BLaER1 (cell line): ENCODE data around the gene NEDD8.

Source experiments
- H3K27ac ChIP-seq: shearing (Covaris generic); formaldehyde crosslinking; 2 replicates; pipeline ENCODE4 v1.8.1; 2022
- H3K27me3 ChIP-seq: shearing (Covaris generic); formaldehyde crosslinking; 2 replicates; pipeline ENCODE4 v1.8.1; 2022
- H3K36me3 ChIP-seq: shearing (Covaris generic); formaldehyde crosslinking; 2 replicates; pipeline ENCODE4 v1.8.1; 2022
- H3K4me1 ChIP-seq: shearing (Covaris generic); formaldehyde crosslinking; 2 replicates; pipeline ENCODE4 v1.8.1; 2022
- H3K4me2 ChIP-seq: shearing (Covaris generic); formaldehyde crosslinking; 2 replicates; pipeline ENCODE4 v1.8.1; 2022
- H3K4me3 ChIP-seq: shearing (Covaris generic); formaldehyde crosslinking; 2 replicates; pipeline ENCODE4 v1.8.1; 2022
- H3K9ac ChIP-seq: shearing (Covaris generic); formaldehyde crosslinking; 2 replicates; pipeline ENCODE4 v1.8.1; 2022
- H3K9me3 ChIP-seq: shearing (Covaris generic); formaldehyde crosslinking; 2 replicates; pipeline ENCODE4 v1.8.1; 2022
- H4K20me1 ChIP-seq: shearing (Covaris generic); formaldehyde crosslinking; 2 replicates; pipeline ENCODE4 v1.8.1; 2022
- Cebpa-rat ChIP-seq: shearing (Covaris generic); IDR thresholded peaks from 2 replicates; pipeline ENCODE4 v1.8.1; 2022

The NEDD8 gene

DNA sequence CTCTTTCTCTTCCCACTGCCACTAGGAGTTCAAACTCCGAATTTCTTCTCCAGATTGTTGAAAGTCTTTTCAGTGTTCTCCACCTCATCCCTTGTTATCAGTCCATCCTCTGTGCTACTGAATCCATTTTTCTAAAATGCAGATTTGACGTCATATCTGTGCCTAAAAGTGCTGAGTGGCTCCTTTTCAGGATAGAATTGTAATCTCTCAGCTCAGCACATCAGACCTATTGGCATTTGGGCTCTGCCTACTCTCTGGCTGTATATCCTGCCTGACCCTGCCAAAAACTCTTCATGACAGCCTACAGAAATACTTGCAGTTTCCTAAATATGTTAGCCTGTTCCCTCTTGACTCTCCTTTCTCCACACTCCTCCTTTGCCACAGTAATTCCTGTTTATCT lies 40.3 kb upstream of the NEDD8 start:
- H3K4me1 ChIP-seq, result peaks cover 18% of the 10 kb centered on the region
- no peak overlapping the region for H3K27ac ChIP-seq
- TF ChIP-seq Cebpa-rat, result no peak
- no peak overlapping the region for H3K4me3 ChIP-seq
- H3K36me3 ChIP-seq, result peaks cover 15% of the 10 kb centered on the region
- H4K20me1 ChIP-seq, result no peaks in the 10 kb centered on the region
- H3K9ac ChIP-seq, result no peak overlapping the region
- peak overlapping the region; percentile 89 for H3K4me2 ChIP-seq
- H3K9me3 ChIP-seq, result no peaks in the 10 kb centered on the region
- H3K27me3 ChIP-seq, result no peaks in the 10 kb centered on the region

DNA sequence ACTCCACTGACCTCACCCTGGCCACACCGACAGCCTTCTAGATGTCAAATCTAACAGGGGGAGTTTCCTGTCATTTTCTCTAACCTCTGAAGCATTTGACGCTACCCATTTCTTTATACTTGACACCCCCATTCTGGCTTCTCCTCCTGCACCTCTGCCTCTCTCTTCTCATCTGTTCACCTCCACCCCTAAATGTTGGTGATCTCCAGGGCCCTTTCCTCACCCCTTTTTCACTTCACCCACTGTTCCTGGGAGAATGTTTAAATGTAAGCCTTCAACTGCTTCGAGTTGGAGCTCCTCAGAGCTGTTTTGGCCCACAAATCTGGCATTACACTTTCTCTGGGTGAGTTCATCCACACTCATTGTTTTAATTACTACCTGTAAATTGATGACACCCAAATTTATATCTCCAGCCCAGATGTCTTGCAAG lies 39.7 kb upstream of the NEDD8 start:
- Histone ChIP-seq H3K9ac (peak overlapping the region; percentile 92), H3K36me3 (peaks cover 21% of the 10 kb centered on the region), H3K4me1 (peaks cover 18% of the 10 kb centered on the region), H3K9me3 (no peaks in the 10 kb centered on the region), H4K20me1 (no peaks in the 10 kb centered on the region), H3K27me3 (no peaks in the 10 kb centered on the region), H3K4me2 (peak overlapping the region; percentile 89), H3K27ac (peak overlapping the region; percentile 96), H3K4me3 (peak overlapping the region; percentile 75)
- no peak for TF ChIP-seq Cebpa-rat

DNA sequence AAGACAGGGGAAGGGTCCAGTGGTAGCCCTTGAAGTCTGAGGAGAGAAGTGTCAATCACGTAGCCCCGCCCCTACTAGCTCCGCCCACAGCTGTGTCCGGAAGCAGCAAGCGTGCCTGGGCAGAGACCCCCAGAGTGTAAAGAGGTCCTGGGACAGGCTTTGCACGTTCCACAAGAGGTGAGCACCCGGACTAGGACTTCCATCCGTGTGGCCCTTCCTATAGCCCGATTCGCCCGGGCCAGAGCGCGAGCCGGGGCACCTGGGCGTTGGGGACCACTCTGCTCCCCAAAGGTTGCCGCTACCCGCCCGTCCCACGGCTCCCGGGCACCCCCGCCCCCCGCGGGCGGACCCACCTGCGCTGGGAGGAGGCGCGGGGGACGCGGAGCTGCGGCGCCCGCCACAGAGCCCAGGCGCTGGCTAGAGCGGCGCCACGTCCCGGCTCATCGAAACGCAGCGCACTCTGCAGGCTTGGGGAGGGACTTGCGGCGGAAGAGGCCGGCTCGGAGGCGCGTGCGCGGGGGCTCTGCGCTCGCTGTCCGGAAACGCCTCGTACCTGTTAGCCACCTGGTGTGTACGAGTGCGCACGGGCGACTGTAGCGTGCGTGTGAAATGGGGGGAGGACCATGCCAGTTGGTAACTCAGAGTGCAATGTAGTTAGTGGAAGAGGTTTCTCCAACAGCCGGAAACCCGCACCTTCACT lies 39.1 kb upstream of the NEDD8 start, which contains the start of gene RABGGTA:
TSS of gene RABGGTA (minus strand) at position 464 of the 700 bp plus-strand sequence. CDS start 482 bp downstream, outside the sequence.
- H3K9me3 ChIP-seq, result no peaks in the 10 kb centered on the region
- H3K4me3 ChIP-seq, result peak within 1 kb of the TSS; percentile 75
- no peaks in the 10 kb centered on the region for H3K27me3 ChIP-seq
- peak within 1 kb of the TSS; percentile 89 for H3K4me2 ChIP-seq
- peaks cover 27% of the 10 kb centered on the region for H3K36me3 ChIP-seq
- TF ChIP-seq Cebpa-rat, result no peak
- peaks cover 23% of the 10 kb centered on the region for H3K4me1 ChIP-seq
- no peaks in the 10 kb centered on the region for H4K20me1 ChIP-seq
- H3K27ac ChIP-seq, result peak within 1 kb of the TSS; percentile 96
- peak within 1 kb of the TSS; percentile 92 for H3K9ac ChIP-seq

DNA sequence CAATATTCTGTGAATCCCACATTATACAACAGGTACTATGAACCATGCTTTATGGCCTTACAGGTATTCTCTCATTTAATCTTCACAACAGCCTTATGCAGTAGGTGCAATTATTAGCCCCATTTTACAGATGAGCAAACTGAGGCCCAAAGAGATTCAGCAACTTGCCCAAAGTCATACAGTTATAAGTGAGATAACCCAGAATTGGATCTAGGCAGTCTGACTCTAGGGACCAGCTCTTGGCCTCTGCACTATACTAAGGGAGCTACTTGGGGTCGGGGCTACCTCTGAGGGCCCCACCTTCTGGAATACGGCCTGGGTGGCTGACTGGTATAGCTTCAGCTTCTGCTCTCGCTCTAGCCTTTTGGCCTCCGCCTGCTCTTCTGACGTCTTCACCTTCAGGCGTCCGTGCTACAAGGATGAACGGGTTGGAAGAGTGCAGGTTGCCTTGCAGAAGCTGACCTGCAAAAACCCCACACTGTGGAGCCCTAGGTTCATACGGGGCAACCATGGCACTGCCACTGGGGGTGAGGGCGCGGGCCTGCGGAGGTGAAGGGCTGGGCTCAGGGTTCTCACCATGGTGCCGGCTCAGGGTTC lies 38.5 kb upstream of the NEDD8 start:
- Histone ChIP-seq H3K9ac (peak overlapping the region; percentile 92), H4K20me1 (no peaks in the 10 kb centered on the region), H3K4me3 (peak overlapping the region; percentile 75), H3K9me3 (no peaks in the 10 kb centered on the region), H3K4me2 (peak overlapping the region; percentile 89), H3K27ac (peak overlapping the region; percentile 96), H3K36me3 (peaks cover 34% of the 10 kb centered on the region), H3K27me3 (no peaks in the 10 kb centered on the region), H3K4me1 (peaks cover 23% of the 10 kb centered on the region)
- TF ChIP-seq Cebpa-rat, result no peak

DNA sequence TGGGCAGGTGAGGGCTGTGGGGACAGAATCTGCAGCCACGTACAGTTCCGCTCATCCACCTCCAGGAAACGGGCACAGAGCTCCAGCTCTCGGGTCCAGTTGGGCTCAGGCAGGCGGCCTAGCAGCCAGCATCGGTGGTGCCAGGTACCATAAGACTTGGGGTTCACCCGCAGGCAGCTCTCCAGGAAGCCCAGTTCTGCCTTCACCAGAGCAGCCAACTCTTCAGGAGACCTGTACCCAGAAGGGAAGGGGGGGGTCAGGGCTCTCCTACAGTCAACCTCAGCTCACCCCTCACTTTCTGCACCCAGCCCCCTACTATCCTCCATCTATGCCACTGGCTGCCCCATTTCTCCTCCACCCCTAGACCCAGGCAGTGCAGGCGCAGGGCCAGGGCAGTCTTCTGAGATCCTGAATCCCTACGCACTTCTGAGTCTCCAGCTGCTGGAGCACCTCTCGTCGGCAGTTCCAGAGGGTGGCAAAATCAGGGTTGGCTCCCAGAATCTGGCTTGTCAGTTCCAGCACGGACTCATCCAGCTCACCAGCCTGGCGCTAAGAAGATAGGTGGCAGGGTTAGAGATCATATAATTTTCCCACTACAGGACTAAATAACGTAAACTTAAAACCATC lies 37.9 kb upstream of the NEDD8 start:
- no peak overlapping the region for H3K4me2 ChIP-seq
- H3K27me3 ChIP-seq, result no peaks in the 10 kb centered on the region
- H4K20me1 ChIP-seq, result no peaks in the 10 kb centered on the region
- no peak overlapping the region for H3K4me3 ChIP-seq
- H3K4me1 ChIP-seq, result peaks cover 23% of the 10 kb centered on the region
- H3K27ac ChIP-seq, result no peak overlapping the region
- peaks cover 40% of the 10 kb centered on the region for H3K36me3 ChIP-seq
- H3K9ac ChIP-seq, result no peak overlapping the region
- no peak for TF ChIP-seq Cebpa-rat
- no peaks in the 10 kb centered on the region for H3K9me3 ChIP-seq

DNA sequence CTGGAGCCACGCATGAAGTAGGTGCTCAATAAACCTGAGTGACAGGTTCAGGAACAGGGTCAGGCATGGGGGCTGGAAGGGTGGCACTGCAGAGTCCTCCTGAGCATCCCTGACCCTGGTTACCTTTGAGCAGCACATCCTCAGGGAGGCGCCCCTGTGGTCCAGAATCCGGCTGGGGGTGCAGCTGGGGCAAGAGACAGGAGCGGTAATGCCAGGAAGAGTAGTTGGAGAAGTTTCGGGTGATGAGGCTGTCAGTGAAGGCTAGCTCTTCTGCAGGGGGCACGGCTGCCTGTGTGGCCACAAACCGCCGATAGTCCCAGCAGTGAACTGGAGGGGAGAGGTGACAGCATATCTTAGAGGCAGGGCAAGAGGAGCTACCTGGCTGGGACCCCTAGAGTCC lies 37.2 kb upstream of the NEDD8 start:
- no peak for TF ChIP-seq Cebpa-rat
- Histone ChIP-seq H3K9ac (no peak overlapping the region), H4K20me1 (no peaks in the 10 kb centered on the region), H3K4me3 (no peak overlapping the region), H3K36me3 (peaks cover 43% of the 10 kb centered on the region), H3K9me3 (no peaks in the 10 kb centered on the region), H3K4me2 (no peak overlapping the region), H3K27ac (no peak overlapping the region), H3K27me3 (no peaks in the 10 kb centered on the region), H3K4me1 (peaks cover 23% of the 10 kb centered on the region)

DNA sequence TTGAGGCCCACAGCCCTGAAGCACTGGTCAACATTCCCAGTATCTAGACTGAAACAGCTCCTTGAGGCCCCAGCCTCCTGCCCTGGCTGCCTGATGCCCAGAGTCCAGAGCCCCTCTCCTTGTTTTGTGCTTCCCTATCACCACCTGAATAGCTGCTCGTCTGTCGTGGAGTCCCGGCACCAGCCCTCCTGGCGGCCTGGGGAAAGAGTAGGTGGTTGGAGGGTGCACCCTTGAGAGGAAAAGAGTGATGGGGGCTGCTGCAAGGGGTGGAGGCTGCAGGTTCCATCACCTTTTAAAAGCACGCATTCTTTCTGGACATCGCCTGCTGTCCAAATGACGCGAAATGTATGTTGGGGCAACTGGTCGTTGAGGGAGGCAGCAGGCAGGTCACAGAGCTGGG lies 36.1 kb upstream of the NEDD8 start:
- TF ChIP-seq Cebpa-rat, result no peak
- H3K36me3 ChIP-seq, result peaks cover 43% of the 10 kb centered on the region
- H3K9me3 ChIP-seq, result no peaks in the 10 kb centered on the region
- H3K27me3 ChIP-seq, result no peaks in the 10 kb centered on the region
- H3K4me2 ChIP-seq, result no peak overlapping the region
- H3K4me1 ChIP-seq, result peaks cover 23% of the 10 kb centered on the region
- no peak overlapping the region for H3K27ac ChIP-seq
- no peaks in the 10 kb centered on the region for H4K20me1 ChIP-seq
- no peak overlapping the region for H3K4me3 ChIP-seq
- H3K9ac ChIP-seq, result no peak overlapping the region

DNA sequence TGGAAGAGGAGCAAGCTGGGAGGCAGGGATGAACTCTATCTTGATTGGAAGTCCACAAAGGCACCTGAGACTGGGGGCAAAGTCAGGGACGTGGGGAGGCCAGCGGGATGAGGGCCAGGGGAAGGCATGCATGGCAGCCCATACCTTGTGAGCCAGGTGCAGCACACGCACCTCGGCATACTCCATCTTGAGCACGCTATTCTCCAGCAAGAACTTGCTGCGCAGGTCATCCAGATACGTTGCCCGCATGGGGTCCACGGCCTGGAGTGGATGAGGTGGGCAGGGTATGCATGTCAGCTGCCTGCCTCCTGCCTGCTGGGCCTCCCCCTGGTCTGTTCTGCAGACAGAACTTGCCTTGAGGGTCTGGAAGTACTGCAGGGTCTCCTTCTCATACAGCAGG lies 35.3 kb upstream of the NEDD8 start:
- Histone ChIP-seq H3K27ac (no peak overlapping the region), H3K4me3 (no peak overlapping the region), H3K36me3 (peaks cover 43% of the 10 kb centered on the region), H3K4me1 (peaks cover 22% of the 10 kb centered on the region), H4K20me1 (no peaks in the 10 kb centered on the region), H3K9ac (no peak overlapping the region), H3K9me3 (no peaks in the 10 kb centered on the region), H3K4me2 (no peak overlapping the region), H3K27me3 (no peaks in the 10 kb centered on the region)
- no peak for TF ChIP-seq Cebpa-rat

DNA sequence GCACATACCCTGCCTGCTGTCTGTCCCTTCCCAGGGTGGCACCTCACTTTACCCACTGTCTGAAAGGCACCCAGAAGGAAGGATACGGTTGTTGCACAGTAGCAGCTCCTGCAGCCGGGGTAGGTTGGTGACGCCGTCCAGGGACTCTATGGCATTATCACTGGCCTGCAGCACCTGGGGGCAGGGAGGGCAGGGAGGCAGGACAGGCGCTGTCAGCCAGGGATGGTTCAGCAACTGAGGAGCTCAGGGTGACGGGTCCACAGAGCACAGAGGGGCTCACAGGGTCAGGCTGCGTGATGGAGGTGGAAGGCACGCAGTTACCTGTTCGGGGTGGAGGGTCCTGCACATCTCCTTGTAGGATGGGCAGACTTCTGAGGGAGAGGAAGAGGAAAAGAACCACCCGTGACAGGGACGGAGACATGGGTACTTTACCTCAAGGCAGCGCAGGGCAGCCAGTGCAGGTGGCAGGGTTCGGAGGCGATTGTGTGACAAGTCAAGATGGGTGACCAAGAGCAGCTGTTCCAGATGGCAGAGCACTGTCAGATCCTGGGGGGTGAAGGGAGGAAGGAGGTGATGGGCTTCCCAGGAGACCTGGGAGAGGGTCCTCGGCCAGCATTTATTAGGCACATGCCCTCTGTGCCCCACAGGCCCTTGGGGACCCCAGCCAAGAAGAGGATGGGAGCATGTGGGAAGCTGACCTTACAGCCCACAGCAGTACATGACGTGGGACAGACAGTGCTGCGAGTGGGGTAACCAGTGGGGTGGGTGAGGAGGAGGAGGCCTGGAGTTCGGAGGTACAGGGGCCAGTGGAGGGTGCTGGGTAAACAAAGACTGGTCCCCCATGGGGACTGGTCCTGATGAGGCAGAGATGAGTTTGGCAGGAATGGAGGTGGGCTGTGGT lies 34.4 kb upstream of the NEDD8 start:
- Histone ChIP-seq H3K36me3 (peaks cover 43% of the 10 kb centered on the region), H3K9ac (no peak overlapping the region; the same call in 1 of the 2 replicates), H3K4me3 (no peak overlapping the region), H3K4me1 (peaks cover 12% of the 10 kb centered on the region), H4K20me1 (no peaks in the 10 kb centered on the region), H3K27ac (no peak overlapping the region), H3K4me2 (peak overlapping the region; percentile 38), H3K9me3 (no peaks in the 10 kb centered on the region), H3K27me3 (no peaks in the 10 kb centered on the region)
- no peak for TF ChIP-seq Cebpa-rat
